Stimulated activated CD4-positive, alpha-beta T cell treated with anti-CD3 and anti-CD28 coated beads, Interleukin-12 subunit alpha, Interleukin-12 subunit beta, amount 100 ng/mL, for 48 hours (primary cell): ENCODE measurements around the gene TNFAIP8L1.

ENCODE experiments used
- DNase-seq, 3 donors: peaks; one replicate each; pipeline ENCODE4 v3.0.0-alpha.2; 2020; ENCODE audit warnings: low read depth in 2 of 3, low spot score in 1 of 3

TNFAIP8L1 gene

GRCh38 chr19:4647676-4648644 is 8.6 kb downstream of the TNFAIP8L1 start:
- DNase-seq, result no peak

DNA sequence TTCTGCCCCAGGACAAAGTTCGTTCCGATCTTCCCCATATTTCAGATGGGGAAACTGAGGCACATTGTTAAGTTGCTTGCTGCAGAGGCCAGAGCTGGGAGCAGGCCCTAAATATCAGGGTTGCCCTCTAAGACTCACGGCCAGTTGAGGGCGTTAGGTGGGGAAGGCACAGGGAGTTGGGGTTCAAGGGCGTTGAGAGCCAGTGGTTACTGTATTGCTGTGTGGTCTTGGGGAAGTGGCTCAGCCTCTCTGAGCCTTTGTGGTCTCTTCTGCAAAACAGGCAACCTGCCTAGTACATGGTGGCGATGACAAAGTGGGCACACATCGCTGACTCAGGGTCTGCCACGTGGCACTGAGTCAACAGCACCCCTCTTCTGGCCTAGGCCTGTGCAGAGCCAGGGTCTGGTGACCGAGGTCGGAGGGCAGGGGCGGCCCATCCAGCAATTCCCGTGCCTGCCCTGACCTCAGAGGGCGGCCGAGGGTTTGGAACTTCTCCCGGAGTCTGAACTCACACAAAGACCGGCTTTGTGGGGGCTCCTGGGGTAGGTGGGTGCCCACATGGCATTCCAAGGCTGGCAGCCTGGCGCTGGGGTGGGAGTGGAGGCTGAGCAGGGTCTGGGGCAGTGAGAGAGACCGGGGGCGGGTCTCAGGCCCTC is 10.2 kb downstream of the TNFAIP8L1 start:
- no peak for DNase-seq

DNA sequence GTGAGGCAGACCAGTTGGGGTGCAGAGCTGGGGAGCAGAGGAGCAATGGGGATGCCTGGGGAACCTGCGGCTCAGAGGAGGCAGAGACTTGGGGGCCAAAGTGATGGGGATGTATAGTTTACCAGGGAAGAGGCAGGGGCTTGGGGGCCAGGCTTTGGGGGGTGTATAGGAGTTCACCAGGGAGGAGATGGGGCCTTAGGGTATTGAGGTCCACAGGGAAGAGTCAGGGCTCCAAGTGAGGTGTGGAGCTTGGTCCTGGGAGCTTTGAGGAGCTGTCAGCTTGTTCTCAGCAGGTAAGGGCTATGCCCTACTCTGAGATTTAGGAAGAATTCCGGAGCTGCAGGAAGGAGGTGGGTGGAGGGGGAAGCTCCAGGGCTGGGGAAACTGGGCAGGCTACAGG is 10.8 kb downstream of the TNFAIP8L1 start:
- DNase-seq, result no peak

- no peak for DNase-seq
Measured at GRCh38 chr19:4652075-4652474, 12.8 kb downstream of the TNFAIP8L1 start.

- no peak for DNase-seq
Measured at GRCh38 chr19:4653793-4654436, 14.6 kb downstream of the TNFAIP8L1 start.

DNA sequence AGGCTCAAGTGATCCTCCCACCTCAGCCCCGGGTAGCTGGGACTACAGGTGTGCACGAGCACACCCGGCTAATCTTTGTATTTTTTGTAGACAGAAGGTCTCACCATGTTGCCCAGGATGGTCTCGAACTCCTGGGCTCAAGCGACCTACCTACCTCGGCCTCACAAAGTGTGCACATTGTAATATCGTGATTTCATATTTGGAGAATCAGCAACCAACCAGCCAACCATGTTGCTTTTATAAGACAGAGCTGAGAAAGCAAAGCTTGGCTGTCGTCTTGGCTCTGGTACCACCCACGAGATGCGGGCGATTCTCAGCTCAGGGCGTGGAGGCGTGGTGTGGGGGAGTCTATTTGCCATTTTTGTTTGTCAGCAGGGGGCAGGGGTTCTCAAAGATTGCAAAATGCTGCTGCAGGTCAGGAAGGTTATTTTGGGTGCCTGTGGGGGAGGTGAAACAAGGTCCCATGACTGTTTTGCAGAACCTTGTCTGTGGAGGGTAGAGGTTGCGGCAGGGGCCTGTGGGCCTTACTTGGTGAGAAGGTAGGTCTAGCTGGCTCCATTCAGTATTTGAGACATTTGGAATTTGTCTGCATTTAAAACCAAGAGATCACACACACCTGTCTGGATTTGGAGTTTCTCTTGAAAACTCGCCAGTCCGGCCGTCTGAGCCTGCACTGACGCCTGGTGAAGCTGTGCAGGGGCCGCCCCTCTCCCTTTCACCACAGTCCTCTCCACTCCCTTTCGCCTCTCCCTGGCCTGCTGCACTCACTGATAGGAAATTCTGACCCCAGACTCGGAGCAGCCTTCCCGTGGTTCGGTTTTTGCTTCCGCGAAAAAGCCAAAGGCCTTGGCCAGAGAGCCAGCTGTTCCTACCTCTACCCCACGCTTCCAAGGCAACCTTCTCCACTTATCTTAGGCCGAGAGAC is 15.4 kb downstream of the TNFAIP8L1 start:
- no peak for DNase-seq

GRCh38 chr19:4656102-4656501 is 16.8 kb downstream of the TNFAIP8L1 start:
- no peak for DNase-seq

- no peak for DNase-seq
Measured at GRCh38 chr19:4657262-4657661, 17.9 kb downstream of the TNFAIP8L1 start.

DNA sequence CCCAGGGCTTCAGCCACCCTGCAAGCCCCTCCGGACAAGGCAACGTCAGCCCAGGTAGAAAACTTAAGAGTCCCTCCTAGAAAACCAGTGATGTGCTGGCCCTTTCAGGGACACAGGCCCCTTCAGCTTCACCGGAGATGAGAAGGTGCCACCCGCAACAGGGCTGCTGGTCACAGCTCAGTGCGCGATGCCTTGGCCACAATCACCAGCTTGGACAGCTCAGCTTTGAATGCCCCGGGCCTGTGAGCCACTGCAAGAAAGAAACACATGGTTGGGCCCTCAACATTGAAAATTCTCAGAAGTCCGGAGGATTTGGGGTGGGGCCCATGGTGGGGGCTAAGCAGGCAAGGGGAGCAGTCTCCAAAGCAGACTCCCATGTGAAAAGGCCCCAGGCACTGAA is 18.5 kb downstream of the TNFAIP8L1 start:
- no peak for DNase-seq

DNA sequence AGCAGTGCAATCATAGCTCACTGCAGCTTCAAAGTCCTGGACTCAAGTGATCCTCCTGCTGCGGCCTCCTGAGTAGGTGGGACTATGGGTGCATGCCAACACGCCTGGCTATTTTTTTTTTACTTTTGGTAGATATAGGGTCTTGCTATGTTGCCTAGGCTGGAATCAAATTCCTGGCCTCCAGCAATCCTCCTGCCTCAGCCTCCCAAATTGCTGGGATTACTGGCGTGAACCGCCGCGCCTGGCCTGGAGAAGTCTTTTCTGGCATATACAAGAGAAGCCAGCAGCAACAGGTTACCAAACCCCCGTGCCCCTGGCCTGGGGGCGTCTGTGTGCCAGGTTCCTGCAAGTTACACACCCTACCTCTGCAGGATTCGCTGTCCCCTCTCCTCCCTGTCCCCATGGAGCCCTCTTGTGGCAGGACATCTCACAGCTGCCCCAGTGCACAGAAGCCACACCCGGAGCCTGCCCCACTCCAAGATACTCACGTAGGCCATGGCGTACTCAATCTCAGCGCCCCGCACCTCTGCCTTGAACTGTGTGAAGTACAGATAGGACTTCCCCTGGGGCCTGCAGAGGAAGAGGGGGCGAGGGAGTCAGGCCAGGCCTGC is 21.0 kb downstream of the TNFAIP8L1 start:
- DNase-seq, result no peak

DNA sequence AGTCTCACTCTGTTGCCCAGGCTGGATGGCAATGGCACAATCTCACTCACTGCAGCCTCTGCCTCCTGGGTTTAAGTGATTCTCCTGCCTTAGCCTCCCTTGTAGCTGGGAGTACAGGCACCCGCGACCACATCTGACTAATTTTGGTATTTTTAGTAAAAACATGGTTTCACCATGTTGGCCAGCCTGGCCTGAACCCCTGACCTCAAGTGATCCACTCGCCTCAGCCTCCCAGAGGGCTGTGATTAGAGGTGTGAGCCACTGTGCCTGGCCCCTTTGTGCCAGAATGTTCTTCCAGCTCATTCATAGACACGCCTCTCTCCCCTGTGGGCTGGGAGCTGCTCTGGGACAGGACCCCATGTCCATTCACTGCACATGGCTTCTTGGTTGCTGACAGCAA is 21.7 kb downstream of the TNFAIP8L1 start:
- DNase-seq, result no peak

DNA sequence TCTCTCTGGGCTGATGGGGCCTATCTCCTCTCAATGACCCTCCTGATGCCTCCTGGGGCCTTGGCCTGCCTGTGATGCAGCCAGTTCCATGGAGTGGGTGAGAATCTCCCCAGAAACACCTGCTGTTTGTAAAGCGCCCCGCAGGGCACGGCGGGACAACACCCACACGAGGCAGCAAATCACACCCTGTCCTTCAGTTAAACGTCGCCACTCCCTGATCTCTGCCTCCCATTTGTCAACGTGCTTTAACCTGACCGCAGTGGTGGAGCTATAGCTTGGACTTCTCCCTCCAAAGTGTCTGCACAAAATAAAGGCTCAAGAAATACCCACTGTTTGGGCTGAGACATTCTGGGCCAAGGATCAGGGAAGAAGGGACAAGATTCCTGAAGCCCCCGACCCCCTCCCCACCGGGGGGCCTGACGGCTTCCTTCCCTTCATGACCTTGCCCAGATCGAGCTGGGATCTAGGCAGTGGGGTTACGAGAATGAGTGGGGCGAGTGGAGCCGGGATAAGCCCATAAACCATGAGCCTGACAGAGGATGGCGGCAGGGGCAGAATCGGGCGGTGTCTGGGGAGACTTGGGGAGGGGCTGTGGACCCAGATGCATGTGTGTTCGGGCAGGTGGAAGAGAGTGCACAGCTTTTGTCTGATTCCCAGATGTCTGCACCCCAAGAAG is 22.8 kb downstream of the TNFAIP8L1 start:
- no peak for DNase-seq

DNA sequence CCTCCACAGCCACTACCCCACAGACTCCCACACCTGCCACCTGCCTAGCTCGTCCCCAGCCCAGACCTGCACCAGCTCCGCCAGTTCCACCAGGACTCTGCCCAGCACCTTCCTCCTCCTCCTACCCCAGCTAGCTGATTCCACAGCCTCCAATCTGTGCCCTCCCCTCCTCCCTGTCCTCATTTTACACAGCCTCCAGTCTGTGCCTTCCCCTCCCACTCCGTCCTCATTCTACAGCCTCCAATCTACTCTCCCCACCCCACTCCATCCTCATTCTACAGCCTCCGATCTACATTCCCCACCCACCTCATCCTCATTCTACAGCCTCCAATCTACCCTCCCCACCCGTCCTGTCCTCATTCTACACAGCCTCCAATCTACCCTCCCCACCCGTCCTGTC is 23.5 kb downstream of the TNFAIP8L1 start:
- DNase-seq, result no peak

GRCh38 chr19:4664642-4665041 is 25.3 kb downstream of the TNFAIP8L1 start:
- no peak for DNase-seq

GRCh38 chr19:4669723-4670480 is 30.6 kb downstream of the TNFAIP8L1 start, which contains the start of gene MYDGF:
MYDGF (minus strand) TSS chr19:4670342; CDS start chr19:4670334, 8 bp downstream.
- peak; percentile 88 to 95 (median 89) for DNase-seq

- no peak for DNase-seq
Measured at GRCh38 chr19:4671185-4671851, 32.0 kb downstream of the TNFAIP8L1 start.

GRCh38 chr19:4673216-4673615 is 33.9 kb downstream of the TNFAIP8L1 start:
- DNase-seq, result no peak

GRCh38 chr19:4673726-4674125 is 34.4 kb downstream of the TNFAIP8L1 start:
- DNase-seq, result no peak
